GM12864 (cell line): ENCODE results near the gene PIK3R6.

ENCODE experiments used
- DNase-seq: peaks from one replicate; pipeline ENCODE4 v3.0.0-alpha.2; 2011; ENCODE audit warnings: low read depth
- H3K4me3 ChIP-seq: 2 replicates; pipeline ENCODE4 v1.5.1; 2011; ENCODE audit warnings: mild to moderate bottlenecking, low read depth, low read length, control low read depth
- CTCF ChIP-seq: IDR thresholded peaks from 2 replicates; pipeline ENCODE4 v1.5.1; 2011; ENCODE audit warnings: low read depth, mild to moderate bottlenecking, moderate library complexity, low read length, control low read depth, inconsistent platforms; ENCODE audit errors: missing control alignments

PIK3R6 gene

GRCh38 chr17:8867361-8867981 is at the start of gene PIK3R6:
Gene PIK3R6 (minus strand): TSS chr17:8867674. CDS start chr17:8849794, 17,880 bp downstream.
- no peak for DNase-seq

DNA sequence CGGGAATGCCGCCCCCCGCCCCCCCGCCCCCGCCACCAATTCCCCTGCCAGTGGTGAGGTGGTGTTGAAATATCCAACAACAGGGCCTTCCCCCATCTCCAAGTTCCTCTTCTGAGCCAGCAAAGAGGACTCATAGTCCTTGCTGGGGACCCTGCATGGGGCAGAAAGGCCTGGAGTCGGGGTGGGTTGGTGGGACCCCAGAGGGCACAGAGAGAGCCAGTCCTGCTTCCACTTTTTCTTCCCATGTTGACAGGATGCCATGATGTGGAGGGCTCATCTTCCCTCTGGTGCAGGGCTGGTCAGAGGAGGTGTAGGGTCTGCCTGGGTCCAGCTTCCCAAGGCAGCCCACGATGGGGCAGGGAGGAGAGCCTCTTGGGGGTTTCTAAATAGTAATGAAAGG is 49.0 kb upstream of the PIK3R6 start:
- no peak for TF ChIP-seq CTCF
- H3K4me3 ChIP-seq, result no peak overlapping the region
- no peak for DNase-seq

More at GRCh38 chr17:8867361-8867981, at the start of gene PIK3R6:
- TF ChIP-seq CTCF, result no peak
- peak within 1 kb of the TSS; percentile 84 for H3K4me3 ChIP-seq

DNA sequence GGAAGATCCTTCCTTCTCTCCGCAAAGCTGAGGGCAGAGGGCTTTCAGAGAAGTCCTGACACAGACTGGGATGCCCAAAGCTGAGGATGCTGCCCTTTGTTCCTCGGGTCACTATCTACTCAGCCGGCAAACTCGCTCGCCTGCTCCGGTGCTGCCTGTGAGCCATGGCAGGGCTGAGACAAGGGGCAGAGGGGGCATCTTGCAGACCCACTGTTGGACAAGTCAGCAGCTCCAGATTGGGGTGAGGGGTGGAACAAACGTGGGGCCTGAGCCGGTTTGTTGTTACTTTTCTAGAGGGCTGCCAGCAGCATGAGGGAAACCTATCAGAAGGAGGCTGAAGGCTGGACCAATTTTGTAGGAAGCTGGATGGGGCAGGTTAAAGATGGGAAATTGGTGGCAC is 47.1 kb upstream of the PIK3R6 start:
- no peak for TF ChIP-seq CTCF

GRCh38 chr17:8913879-8914278 is 46.4 kb upstream of the PIK3R6 start:
- no peak for TF ChIP-seq CTCF
- DNase-seq, result no peak
- no peak overlapping the region for H3K4me3 ChIP-seq

More for the DNA sequence above, 47.1 kb upstream of the PIK3R6 start:
- H3K4me3 ChIP-seq, result no peak overlapping the region
- no peak for DNase-seq

DNA sequence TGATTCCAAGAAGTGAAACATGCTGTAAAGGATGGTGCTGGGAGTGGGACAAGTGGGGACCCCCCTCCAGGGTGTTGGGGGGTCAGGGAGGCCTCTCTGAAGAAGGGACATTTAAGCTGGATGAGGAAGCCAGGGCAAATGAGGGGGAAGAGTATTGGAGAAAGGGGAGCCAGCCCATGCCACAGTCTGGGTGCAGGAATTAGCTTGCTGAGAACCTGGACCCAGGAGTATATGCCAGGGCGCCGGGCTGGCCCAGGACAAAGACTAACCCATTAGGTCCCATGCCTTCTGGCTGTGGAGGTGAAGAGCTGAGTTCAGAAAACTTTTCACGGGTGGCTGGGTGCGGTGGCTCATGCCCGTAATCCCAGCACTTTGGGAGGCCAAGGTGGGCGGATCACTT is 45.6 kb upstream of the PIK3R6 start:
- no peak overlapping the region for H3K4me3 ChIP-seq
- no peak for TF ChIP-seq CTCF
- no peak for DNase-seq

DNA sequence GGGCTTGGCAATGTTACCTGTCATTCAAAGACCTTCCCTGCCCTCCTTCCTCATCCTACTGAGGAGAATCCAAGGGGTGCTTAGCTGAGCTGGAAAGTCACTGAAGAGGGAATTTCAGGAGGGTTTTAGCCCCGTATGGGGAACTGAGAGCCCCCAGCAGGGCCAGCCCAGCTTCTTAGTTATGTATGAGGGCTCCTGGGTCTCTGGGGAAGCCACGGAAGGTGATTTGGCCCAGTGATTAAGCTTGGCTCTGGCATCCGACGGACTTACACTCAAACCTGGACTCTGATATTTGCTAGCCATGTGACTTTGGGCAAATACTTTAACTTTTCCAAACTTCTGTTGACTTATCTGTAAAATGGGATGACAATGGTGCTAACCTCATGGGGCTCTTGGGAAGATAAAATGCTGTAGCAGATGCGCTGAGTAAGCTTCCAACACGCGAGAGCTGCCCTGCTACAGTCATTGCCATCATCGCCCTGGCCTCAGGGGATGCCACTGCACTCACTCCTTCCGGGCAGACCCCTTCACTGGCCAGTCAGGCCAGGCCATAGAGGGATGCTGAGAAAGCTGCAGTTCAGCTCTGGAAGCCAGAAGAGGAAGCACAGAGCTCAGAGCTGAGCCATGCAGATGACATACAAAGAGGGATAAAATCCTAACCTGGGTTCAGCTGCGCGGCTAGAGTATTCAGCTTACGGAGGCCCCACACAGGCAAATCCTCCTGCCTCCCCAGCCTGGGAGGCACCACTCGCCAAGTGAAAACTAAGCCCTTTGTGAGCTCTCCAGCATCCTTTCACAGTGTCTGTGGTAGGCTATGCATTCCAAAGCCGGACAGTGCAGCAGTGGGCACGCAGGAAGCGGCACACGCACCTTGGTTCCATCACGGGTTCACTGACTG is 44.9 kb upstream of the PIK3R6 start:
- H3K4me3 ChIP-seq, result no peak overlapping the region
- TF ChIP-seq CTCF, result no peak
- no peak for DNase-seq
